GM21390 (cell line): ENCODE measurements around the gene PALS1.
A peak's percentile ranks its signal among the peaks of the same experiment; 100 is the strongest.

ENCODE experiments used
- ATAC-seq: cut with Tn5 transposase; IDR thresholded peaks from one replicate; pipeline ENCODE4 v1.9.1; 2021; ENCODE audit not compliant: unreplicated experiment

The PALS1 gene

DNA sequence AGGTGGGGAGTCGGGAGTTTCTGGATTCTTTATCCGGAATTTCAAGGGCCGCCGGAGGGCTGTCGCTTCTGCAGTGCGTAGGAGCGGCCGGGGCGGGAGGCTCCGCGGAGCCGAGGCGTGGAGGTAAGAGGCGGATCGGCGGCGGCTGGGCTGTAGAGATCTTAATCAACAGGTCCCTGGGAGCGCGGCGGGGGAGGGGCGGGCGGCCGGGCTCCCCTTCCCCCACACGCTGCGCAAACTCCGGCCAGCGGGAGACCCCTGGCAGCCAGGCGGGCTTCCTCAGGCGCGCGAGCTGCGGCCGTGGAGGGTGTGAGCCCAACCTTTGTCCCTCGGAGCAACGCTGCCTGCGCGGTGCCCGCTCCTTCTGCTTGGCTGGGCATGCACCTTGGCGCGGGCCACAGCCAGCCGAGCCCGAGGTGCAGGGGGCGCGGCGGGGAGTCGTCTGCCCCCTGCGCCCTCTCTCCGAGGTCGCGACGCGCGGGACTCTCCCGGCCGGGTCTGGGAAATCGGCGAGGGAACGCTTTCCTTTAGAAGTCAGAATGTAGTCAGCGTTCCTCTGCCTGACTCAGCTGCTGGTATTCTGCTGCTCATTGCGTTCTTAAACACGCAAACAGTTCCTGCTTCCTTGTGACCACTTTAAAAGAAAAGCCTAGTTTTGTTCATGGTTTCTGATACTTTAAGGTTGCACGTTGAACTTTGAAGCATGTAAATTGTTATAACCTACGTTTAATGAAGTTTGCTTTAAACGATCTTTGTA is at the start of gene PALS1:
PALS1 (plus strand) TSS at position 25 of the 757 bp plus-strand sequence. CDS start 37,736 bp downstream, outside the sequence.
- peak; percentile 42 for ATAC-seq

DNA sequence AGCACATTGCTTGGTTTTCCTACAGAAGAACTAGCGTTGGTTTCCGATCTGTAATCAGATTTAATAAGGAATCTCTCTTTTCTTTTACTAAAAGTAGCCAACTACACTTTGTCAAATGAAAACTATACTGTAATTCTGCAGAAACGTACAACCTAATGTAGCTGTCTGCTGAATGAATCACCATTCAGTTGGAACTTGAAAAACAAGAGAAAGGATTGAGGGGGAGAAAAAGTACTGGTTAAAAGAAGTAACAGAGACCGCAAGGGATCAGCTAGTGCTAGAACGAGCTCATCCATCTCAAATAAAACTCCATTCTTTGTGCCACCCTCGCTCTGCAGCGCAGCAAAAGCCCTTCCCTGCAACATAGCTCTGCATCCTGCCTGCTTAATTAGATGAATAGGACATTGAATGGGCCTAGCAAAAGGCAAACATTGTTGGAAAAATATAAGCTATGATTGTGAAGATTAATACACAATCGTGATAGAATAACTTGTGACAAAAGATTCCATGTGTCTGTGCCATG is 49.4 kb upstream of the PALS1 start:
- ATAC-seq: no peak

DNA sequence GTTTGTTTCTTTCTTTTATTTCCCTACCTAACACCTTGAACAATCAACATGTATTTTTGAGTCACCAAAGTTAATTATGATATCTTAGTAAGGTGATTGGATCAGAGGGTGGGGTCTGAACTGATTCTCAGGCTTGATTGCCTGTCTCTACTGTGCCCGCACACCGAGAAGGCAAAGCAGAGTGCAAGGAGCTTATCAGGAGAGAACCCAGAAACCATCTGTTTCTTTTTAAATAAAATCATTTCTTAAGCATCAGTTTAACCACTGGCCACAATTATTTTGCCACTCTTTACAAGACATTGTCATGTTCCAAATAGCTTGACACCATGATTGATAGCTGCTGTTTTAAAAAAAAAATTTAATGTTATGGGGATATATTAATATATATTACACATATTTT is 48.9 kb upstream of the PALS1 start:
- ATAC-seq: no peak

DNA sequence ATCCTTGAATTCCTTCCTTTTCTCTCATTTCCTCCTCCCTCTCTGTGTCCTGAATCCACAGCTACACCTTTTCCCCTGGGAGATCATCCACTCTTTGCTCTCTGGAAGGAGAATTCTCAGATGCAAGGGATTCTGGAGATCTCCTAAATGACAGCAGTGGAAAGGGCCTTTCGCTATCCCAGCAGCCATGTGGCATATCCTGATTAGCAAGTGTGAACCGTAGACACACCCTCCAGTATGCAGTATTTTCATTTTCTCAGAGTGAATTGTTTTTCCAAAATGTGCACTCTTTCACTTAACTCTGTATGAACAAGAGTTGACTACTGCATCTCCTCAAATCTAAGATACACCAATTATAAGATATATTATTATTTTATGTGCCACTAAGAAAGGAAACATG is 46.0 kb upstream of the PALS1 start:
- ATAC-seq: no peak

DNA sequence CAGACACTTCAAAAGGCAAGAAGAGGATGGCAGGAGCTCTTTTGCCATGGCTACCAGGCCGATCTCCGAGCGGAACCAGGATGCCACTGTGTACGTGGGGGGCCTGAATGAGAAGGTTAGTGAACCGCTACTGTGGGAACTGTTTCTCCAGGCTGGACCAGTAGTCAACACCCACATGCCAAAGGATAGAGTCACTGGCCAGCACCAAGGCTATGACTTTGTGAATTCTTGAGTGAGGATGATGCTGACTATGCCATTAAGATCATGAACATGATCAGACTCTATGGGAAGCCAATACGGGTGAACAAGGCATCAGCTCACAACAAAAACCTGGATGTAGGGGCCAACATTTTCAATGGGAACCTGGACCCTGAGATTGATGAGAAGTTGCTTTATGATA is 42.2 kb upstream of the PALS1 start:
- ATAC-seq: no peak

DNA sequence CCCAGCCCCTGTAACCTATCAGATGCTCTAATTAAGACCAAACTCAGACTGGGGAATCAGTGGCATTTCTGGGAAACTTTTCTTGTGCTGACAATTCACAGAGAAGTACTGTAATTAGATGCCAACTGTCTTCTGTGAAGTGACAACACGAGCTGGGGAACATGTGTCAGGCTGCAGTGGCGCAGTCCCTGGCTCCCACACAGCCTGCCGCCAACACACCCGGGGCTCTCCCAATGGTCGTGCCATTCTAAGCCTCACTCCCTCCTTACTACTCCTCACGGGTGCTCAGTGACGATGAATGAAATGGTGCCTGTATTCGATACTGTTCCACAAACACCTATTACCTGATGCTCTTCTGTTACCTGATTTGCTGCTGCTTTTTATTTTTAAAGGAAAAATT is 33.4 kb upstream of the PALS1 start:
- no peak for ATAC-seq

DNA sequence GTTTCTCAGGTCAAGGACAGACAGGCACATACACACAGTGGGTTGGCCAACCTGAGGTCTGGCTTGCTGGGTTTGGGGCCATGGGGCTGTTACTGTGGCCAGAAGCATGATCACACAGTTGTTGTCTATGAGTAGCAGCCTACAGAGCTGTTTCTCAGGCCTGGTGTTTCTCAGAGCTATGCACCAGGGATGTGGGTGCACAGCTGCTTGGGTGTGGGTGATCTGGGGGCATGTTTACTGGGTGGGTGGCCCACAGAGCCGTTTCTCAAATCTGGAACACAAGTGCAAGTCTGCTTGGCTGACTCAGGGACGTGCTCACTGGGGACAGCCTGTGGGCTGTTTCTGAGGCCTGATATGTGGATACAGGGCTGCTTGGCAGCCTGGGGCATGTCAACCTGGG is 23.1 kb upstream of the PALS1 start:
- no peak for ATAC-seq

DNA sequence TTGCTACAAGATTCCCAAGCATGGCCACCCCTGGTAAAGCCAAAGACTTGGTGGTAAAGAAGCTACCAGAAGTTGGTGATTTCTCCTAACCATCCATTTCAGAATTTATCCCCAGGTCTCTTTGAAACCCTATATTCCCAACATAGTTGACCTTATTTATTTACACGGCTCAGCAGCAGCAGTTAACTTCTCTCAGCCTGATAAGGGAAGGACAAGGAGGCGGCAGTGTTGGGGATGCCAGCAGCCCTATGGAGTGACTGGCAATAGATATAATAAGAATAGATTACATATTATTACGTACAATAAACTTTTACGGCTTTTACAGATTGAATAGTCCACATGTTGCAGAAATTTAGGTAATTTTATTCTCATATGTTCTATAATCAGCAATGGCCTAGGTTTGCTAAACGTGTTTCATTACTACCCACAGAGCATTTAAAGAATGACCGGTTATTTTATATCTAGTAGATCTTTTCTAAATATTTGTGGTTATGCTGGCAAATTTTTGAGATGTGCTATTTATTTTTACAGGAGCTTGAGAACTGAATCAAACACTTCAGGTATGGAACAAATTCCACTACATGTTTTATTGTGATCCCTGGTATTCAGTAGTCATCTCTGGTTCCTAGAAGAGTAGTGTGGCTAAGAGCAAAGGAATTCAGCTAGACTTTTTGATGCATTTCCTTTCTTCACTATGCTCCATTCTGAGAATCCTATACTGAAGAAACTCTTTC is 19.8 kb upstream of the PALS1 start:
- no peak for ATAC-seq

DNA sequence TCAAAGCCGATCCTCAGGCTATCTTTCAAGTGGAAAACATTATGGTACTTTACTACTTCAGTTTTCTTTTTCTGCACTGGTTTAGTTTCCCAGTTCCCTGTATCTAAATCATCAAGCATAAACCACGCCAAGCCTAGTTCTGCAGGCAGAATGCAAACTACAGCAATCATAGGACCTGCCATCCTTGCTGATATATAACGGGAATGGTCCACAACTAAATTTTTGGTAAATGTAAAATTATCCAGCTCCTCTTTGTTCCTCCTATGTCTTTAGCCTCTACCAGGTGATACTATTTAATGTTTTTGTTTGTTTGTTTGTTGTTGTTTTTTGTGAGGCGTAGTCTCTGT is 19.3 kb upstream of the PALS1 start:
- ATAC-seq: no peak

DNA sequence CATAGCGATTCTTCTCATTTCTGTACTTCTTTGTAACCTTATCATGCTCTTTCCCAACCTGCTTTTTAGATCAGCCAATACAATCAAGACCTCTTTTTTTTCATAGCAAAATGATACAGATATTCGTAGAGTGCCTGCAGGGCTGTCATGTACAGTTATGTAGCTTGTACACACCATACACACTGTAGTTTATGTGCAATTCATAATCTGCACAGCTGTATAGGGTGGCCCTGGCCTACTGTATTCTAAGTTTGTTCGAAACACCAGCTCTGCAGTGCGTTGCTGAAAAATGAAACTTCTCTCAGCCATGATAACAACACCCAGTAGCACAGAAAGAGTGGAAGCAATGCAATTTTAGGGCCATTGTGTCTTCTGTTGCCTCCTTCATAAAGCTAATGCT is 15.7 kb upstream of the PALS1 start:
- no peak for ATAC-seq

DNA sequence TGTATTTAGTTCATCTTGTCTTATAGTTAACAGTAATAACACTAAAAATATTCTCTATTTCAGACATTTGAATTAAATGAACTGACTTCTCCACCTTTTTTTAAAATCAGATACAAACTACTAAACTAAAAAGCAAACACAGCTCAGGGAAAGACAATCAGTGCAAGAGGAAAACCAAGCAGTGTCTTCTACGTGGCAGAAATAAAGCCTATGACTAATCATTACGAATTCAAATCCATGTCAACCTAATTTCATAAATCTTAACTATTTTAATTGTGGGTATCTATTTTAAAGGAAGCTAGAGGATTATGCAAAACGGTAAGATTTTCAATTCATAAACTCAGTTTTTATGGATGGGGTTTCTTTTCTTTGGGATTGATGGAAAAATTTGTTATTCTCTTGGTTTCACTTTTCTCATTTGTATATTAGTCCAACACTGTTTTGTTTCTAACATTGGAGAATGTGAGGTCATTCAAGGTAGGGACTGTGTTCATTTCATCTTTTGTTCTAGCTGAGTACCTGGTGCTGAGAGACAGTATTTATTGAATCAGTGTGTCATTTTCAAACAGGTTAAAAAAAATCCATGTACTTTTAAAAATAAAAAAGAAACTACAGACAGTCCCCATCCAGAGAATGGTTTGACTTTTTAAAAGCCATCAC is 12.8 kb upstream of the PALS1 start:
- no peak for ATAC-seq

DNA sequence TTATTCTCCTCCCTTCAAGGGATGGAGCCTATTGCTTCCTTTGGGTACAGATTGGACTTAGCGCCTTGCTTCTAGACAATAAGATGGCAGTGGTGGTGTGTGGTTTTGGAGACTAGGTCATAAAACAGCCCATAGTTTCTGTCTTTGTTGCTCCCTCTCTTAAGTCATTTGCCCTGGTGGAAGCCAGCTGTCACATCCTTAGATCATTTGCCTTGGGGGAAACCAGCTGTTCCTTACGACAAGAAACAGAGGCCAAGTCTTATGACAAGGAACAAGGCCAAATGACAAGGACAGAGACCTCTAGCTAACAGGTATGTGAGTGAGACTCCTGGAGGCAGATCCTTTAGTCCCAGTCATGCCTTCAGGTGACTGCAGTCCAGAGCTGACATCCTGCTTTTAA is 9.2 kb upstream of the PALS1 start:
- ATAC-seq: no peak

DNA sequence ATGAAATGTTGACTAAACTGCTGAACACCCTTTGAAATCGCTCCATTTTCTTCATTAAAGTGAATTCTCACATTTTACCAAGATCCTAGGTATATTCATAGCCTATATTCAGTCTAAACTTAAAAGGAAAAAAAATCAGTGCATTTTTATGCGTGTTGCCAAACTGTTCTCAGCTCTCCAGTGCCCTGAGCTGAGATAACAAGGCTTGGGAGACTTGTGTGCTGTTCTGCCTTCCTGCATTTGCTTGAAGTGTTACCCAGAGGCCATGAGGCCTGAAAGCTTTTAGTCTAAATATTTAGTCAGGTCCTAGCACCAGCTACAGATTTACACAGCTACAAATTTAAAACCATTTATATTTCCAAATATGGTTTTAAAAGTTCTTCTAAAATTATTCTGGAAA is 8.6 kb upstream of the PALS1 start:
- ATAC-seq: no peak

DNA sequence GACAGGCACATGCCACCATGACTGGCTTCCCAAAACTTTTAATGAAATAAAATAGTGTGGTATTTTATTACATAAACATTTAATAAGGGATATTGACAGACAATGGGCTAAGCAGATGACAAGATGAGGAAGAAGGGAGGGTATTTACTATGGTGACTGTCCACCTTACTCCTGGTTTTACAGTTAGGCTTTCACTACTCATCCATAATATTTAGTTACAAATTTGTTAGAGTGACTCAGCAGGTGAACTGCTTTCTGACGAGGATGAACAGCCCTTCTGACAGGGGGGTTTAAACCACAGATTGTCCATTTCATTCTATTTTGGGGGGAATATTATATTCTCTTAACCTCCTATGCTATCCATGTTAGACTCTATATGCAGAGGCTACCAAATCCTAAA is 3.6 kb upstream of the PALS1 start:
- no peak for ATAC-seq

DNA sequence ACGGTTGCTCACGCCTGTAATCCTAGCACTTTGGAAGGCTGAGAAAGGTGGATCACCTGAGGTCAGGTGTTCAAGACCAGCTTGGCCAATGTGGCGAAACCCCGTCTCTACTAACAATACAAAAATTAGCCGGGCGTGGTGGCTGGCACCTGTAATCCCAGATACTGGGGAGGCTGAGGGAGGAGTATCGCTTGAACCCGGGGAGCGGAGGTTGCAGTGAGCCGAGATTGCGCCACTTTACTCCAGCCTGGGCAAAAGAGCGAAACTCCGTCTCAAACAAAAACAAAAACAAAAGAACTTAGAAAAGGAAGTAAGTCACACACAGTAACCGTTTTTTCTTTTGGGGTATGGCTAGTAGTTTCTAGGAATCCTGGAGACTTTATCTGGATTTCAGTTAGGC is 1.7 kb upstream of the PALS1 start:
- ATAC-seq: no peak

DNA sequence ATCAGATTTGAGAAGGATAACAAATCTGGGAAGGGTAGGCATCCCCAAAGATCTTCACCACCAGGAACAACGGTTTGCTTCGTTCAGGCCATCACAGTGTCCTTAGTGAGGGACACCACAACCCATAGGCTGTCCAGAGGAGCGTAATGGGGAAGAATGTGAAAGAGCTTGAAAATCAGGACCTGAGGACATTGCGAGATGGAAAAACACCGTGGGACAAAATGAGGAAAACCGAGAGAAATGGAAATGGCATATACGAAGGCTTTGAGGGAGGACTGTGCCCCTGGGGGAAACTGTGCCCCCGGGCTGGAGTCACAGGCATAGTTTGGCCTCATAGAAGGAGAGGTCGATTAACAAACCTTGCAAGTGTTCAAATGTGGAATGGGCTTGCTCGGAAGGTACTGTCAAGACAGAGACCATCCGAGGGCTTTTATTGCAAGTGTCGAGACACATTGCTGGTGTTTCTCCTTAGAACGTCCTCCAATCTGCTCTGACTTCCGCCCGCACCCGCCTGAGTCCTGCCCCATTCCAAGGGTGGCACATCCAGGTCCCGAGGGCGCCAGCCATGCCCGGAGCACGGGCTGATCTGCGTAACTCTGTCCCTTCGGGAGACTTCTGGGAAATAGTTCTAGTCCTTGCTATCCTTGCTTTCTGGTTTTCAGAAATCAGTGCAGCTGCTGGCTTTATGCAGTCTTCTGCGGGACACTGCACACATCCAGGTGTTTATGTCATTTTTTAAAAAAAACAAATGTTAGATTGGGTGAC is 885 bp upstream of the PALS1 start:
- peak; percentile 14 for ATAC-seq

DNA sequence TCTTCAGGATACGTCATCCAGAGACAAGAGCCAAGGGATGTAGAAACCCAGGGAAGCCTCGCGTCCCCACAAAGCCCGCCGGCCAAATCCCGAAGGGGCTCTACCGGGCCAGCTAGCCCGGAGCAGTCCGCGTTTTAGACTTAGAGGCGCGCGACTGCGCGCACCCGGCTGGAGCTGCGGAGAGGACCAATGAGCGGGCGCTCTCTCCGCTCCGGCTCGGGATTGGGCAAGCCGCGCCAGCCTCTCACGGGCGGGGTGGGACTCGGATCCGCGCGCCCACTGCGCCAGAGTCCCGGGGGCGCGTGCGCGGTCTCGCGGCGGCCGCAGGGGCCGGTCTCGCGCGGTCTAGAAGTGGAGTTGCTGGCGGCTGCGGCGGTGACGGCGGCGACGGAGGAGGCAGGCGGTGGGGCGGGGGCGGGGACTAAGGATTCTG is 241 bp upstream of the PALS1 start:
- peak; percentile 90 for ATAC-seq

DNA sequence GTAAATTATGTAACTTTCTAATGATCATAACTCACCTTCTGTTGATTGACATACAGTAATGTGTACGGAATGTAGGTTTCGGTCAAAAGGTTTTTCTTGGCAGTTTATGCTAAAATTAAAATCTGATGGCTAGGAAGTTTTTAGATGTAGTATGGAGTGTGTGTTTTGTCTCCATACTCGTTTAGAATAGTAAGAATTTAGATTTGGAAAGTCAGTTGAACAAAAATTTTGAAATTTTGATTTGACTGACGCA is 859 bp downstream of the PALS1 start:
- no peak for ATAC-seq

DNA sequence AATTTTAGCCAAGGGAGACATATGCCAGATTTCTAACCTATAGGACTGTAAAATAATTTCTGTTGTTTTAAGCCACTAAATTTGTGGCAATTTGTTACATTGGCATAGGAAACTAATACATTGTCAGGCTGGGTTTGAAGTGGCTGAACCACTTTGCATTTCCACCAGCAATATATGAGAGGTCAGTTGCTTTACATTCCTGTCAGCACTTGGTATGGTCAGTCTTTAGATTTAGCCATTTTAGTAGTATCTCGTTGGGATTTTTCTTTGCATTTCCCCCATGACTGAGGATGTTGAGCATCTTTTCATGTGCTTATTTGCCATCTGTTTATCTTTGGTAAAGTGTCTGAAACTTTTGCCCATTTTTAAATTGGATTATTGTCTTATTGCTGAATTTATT is 3.9 kb downstream of the PALS1 start:
- no peak for ATAC-seq

DNA sequence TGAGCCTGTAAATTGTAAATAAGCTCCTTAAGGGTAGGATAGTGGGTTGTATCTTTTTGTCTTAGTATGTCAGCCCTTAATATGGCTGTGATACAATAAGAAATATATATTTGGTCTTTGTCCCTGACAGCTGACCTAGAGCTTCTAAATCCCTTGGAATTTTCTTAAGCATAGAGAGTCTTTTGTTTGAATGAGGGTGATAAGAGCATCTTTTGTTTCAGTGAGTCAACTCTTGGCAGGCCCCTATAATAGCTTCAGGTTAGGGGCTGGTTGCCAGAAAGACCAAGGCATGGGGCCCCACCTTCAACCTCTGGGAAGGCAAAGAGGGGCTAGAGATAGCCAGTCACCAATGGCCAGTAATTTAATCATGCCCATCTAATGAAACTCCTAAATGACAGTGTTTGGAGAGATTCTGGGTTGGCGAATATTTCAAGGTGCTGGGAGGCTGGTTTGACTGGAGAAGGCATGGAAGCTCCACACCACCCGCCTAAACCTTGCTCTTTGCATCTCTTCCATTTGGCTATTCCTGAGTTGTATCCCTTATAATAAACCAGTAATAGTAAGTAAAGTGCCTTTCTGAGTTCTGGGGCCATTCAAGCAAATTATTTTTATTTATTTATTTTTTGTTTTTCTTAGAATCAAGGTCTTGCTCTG is 10.5 kb downstream of the PALS1 start:
- no peak for ATAC-seq

DNA sequence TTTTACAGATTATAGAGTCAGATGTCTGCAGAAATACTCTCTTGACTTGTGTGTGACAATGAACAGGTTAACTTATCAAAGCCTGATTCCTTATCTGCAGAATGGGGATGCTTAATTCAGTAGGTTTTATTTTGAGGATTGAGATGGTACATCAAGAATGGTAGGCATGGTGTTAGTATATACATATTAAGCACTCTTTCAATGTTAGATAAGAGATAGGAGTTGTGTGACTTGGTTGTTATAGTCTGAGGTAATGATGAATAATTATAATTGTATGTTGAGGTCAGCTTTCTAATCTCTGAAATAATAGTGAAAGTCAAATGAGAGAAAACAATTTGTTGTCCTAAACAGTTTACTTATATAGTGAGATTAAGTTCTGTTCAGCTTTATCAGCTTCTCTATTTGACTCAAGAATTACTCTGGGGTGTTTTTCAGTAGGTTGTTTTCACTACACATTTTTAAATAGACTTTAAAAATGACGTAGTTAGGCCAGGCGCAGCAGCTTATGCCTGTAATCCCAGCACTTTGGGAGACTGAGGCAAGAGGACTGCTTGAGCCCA is 11.9 kb downstream of the PALS1 start:
- no peak for ATAC-seq
